GM19193 (cell line): Measurements from ENCODE around the gene TAMM41.

Source experiments
- POLR2A ChIP-seq: IDR thresholded peaks from 4 replicates; pipeline ENCODE4 v1.6.1; 2011; ENCODE audit not compliant: insufficient read depth, insufficient read length; ENCODE audit errors: extremely low read depth

Gene TAMM41

GRCh38 chr3:11818033-11818432 is 28.7 kb downstream of the TAMM41 start:
- no peak for TF ChIP-seq POLR2A

GRCh38 chr3:11815111-11815510 is 31.6 kb downstream of the TAMM41 start:
- TF ChIP-seq POLR2A, result no peak

DNA sequence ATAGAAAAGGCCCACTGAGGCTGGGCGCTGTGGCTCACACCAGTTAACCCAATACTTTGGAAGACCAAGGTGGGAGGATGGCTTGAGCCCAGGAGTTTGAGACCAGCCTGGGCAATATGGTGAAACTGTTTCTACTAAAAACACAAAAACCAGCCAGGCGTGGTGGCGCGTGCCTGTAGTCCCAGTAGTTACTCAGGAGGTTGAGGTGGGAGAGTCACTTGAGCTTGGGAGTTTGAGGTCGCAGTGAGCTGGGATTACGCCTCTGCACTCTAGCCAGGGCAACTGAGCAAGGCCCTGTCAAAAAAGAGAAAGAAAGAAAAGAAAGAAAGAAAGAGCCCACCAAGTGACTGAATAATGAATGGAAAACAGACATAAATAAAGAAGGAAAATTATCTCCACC is 32.0 kb downstream of the TAMM41 start:
- no peak for TF ChIP-seq POLR2A

DNA sequence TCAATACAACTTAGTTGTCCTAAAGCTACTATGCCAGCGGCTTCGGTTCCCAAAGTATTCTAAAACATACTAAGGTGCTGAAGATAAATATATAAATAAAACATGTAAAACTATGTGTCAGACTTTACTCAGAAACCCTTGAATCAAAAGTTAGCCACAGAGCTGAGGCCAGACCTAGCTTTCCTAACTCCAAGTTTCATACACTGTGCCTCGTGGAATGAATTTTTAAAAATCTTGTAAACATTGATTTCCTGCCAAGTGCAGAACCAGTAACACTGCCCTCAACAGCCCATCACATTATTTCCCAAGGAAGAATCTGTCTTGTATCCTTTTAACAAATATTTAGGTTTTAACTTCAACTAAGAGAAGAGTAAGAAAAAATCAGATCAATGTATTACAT is 36.4 kb downstream of the TAMM41 start:
- TF ChIP-seq POLR2A, result no peak

DNA sequence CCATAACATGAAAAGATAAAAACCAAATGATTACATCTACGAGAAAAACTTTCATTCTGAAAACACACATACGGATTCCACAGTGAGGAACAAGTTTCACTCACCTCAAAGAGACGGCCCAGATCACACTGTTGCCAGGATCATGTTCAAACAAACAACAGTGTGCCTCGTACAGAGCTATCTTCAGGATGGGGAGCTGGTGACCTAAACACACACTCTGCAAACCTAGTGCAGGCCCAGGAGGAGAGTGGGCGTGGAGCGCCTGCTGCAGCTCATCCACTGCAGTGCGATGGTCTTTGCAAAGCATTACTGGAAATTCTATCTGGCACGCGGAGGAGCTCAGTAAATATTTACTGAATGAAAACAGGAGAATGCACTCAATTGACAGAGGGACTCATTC is 38.5 kb downstream of the TAMM41 start:
- no peak for TF ChIP-seq POLR2A

DNA sequence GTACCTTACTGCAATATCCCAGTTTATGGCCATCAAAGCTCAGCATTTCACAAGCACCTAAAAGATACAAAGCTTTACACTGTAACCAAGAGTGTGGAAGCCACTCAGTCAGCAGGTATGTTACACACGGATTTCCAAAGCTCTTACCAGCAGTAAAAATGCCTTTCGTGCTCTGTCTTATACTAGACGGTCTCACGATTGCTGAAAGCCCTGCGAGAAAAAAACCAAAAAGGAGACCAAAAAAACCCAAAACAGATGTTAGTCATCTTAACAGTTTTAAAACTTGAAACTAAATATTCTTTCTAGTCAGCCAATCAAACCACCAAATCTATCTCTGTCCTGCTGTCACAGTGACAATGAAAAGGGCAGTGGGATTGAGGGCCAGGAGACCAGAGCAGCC is 39.0 kb downstream of the TAMM41 start:
- TF ChIP-seq POLR2A, result no peak

GRCh38 chr3:11805716-11806115 is 41.0 kb downstream of the TAMM41 start:
- no peak for TF ChIP-seq POLR2A

DNA sequence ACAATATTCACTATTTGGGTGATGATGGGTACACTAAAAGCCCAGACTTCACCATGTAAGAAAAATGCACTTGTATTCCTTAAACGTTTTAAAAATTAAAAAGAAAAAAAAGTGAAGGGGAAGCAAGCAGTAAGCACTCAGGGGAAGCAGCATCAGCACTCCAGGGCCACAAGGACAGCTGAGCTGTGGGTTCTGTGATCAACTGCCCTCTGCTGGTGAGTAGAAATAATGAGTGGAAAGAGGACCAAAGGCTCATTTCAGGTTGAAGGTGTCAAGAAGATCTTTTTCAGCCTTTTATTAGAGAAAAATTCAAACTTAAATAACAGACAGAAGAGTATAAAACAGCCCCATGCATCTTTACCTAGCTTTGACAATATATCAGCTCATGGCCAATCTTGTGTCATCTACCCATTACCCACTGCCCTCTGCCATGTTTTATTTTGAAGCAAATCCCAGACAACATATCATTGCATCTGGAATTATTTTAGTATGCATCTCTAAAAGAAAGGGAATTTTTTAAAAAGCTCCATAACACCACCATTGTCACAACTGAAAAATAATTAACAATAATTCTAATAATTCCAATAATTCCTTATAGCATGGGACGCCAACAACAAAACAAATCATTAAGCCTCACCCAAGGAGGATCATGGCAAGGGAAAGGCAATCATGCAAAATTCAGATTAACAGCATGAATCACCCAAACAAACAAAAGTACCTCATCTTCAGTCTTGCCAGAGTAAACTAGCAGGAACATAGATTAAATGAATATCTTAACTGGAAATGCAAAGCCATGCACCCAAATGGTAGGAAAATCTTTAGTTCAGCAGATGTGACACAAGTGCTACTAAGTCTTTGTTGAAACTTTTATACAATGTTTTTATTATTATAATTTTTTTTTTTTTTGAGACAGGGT is 42.5 kb downstream of the TAMM41 start:
- no peak for TF ChIP-seq POLR2A

DNA sequence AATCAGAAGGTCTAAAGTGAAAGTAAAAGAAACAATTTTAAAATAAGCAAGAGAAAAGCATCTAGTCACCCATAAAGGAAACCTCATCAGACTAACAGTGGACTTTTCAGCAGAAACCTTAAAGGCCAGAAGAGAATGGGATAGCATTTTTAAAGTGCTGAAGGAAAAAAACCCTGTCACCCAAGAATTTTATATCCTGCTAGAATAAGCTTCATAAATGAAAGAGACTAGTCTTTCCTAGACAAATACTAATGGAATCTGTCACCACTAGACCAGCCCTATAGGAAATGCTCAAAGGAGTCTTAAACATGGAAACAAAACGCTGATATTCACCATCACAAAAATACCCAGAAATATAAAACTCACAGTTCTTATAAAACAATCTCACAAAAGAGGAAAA is 46.9 kb downstream of the TAMM41 start:
- TF ChIP-seq POLR2A, result no peak

- no peak for TF ChIP-seq POLR2A
These were observed 51.8 kb downstream of the TAMM41 start for GRCh38 chr3:11794927-11795326.

DNA sequence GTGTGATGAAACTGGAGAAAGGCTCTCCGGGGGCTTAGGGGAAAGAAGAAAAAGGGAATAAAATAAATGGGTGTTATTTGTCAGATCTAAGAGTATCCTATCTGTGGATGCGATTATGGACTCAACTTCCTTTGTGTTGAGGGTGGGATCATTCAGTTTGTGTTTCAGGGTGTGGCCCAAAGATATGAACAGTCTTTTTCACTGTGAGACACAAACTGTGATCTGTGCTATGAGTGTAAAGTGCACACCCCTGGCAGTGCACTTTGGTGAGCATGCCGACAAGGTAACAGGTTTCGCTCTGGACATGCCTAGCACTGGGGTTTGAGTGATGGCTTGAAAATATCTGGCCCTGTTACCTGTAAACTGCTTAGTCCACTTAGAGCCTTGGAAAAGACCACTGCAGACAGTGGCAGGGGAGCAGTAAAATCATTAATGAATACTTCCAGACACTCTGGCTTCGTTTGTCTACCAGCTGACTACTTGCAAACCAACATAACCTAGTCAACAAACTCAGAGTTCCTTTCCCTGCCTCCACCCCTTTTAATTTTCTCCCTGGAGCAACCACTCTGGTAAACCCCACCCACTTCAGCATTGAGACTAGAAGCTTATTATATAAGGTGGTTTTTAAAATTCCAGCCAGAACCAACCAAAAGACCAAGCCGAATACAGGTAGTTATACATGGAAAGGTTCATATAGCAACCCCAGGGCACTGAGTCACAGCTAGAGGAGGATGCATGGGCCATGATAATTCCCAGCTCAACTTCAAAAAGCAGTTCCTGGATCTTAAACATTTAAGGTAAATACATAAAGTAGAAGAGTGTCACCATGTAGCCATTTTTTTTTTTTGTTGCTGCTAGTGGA is 55.1 kb downstream of the TAMM41 start:
- no peak for TF ChIP-seq POLR2A

GRCh38 chr3:11789412-11789811 is 57.3 kb downstream of the TAMM41 start:
- no peak for TF ChIP-seq POLR2A

GRCh38 chr3:11784971-11785377 is 61.7 kb downstream of the TAMM41 start:
- no peak for TF ChIP-seq POLR2A

DNA sequence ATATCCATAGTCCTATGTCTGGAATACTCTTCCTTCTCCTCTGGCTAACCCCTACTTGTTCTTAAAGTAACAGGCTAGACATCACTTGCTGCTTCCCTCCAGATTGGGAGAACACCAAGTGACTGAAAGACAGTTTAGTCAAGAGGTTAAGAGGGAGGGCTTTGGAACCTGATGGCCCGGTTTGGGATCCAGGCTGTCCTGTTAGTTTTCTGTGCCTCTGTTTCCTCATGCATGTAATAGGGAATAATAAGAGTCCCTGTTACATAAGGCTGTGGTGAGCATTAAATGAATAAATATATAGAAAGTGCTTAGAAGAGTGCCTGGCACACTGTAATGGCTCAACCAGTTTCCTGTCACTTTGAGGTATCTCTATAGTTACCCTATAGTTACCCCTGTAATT is 66.3 kb downstream of the TAMM41 start:
- TF ChIP-seq POLR2A, result no peak

DNA sequence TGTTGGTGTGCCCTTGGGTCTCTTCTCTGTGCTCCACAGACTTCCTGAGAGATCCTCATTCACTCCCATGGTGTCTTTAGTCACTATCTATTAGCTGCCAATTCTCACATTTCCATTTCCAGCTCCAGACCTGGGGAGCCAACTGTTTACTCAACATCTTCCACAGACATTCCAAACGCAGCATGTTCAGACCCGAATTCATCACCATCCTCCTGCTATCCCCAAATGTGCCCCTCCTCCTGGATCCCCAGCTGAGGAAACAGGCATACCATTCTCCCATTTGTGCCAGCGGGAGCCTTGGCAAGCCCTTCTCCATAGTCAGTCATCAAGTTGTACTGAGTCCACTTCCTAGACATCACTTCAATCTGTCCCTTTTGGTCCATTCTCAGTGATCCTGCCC is 67.1 kb downstream of the TAMM41 start:
- TF ChIP-seq POLR2A, result no peak

DNA sequence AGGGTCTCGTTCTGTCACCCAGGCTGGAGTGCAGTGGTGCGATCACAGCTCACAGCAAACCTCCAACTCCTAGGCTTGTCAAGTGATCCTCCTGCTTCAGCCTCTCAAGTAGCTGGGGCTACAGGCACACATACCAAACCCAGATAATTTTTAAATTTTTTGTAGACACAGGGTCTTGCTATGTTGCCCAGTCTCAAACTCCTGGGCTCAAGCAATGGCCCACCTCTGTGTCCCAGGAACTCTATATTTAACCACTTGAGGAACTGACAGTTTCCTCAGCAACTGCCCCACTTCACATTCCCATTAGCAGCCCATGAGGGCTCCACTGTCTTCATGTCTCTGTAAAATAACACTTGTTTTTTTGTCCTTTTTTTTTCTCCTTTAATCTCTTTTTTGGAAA is 68.4 kb downstream of the TAMM41 start:
- TF ChIP-seq POLR2A, result no peak

GRCh38 chr3:11776346-11776745 is 70.3 kb downstream of the TAMM41 start:
- no peak for TF ChIP-seq POLR2A

DNA sequence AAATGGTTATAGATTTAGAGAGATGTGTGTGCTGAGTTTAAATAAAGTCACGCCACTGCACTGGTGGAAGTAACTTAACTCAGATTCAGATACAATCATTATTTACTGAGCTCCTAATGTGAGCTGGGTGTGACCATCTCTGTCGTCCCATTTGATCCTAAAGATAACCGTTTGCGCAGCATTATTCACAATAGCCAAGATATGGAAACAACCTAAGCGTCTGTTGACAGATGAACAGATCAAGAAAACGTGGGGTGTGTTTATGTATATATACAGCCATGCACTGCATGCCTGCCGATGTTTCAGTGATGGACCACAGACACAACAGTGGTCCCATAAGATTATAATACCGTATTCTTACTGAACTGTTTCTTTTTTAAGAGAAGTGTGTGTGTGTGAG is 71.2 kb downstream of the TAMM41 start:
- TF ChIP-seq POLR2A, result no peak
